Prostate gland (tissue), 2 donors: ENCODE measurements around the gene SPINK5. TPM values are rescaled to one million over a fixed set of nuclear protein-coding genes. Genes with fewer than 3 reads are reported as not detected.
"Not testable (repeated sequence)": the region's sequence is repeated elsewhere in the genome, so short reads cannot be mapped to it uniquely, and the experiment has no call there.

Experiments used
- DNase-seq: peaks from one replicate; pipeline ENCODE4 v3.0.0-alpha.2; 2019; ENCODE audit warnings: low spot score
- H3K27ac ChIP-seq, 2 donors: fragments of 200-600 bp; sonication (generic); 2 replicates each; pipeline ENCODE4 v1.5.1; 2017 to 2019
- H3K27me3 ChIP-seq: fragments of 200-600 bp; sonication (generic); replicated peaks from 2 replicates; pipeline ENCODE4 v1.5.1; 2019; ENCODE audit not compliant: insufficient read depth
- H3K36me3 ChIP-seq, 2 donors: fragments of 200-600 bp; sonication (generic); 1 replicate in 1 of 2; 2 replicates in 1 of 2; pipeline versions ENCODE4 v1.5.1 to v1.8.1; 2017 to 2019
- H3K4me1 ChIP-seq: fragments of 200-600 bp; sonication (generic); replicated peaks from 2 replicates; pipeline ENCODE4 v1.5.1; 2019
- H3K4me3 ChIP-seq, 2 donors: fragments of 200-600 bp; sonication (generic); 2 replicates each; pipeline ENCODE4 v1.5.1; 2017 to 2019
- H3K9me3 ChIP-seq: fragments of 200-600 bp; sonication (generic); 2 replicates; pipeline ENCODE4 v1.5.1; 2017
- POLR2A ChIP-seq: fragments of 450-650 bp; IDR thresholded peaks from one replicate; pipeline ENCODE4 v1.6.1; 2016; ENCODE audit warnings: antibody characterized with exemption, mild to moderate bottlenecking
- POLR2AphosphoS5 ChIP-seq: sonication (generic); formaldehyde crosslinking; IDR thresholded peaks from one replicate; pipeline ENCODE4 v1.6.1; 2017; ENCODE audit warnings: antibody characterized with exemption
- WGBS: methylation state at CpG from one replicate; pipeline ENCODE4 v1.1.5; 2018; 5-methylcytosine and 5-hydroxymethylcytosine counted together
- intact Hi-C: fragments of 100-400 bp; cut with DNase I; formaldehyde crosslinking; loops from one replicate; pipeline ENCODE4 v1.14.2; 2022
- total RNA-seq, 2 donors: library from RNA; depleted of rRNA; stranded (reverse); fragments of >200 nt; gene quantifications; one replicate each; pipeline ENCODE4 v1.1.0, GENCODE V29; 2016
- TF ChIP-seq, protein P1 (sequence below), 4 experiments: fragments of 200-600 bp in 2 of 4; fragments of 450-650 bp in 2 of 4; sonication (generic) in 2 of 4; IDR thresholded peaks; 1 replicate in 3 of 4; 2 replicates in 1 of 4; pipeline ENCODE4 v1.5.1; 2016 to 2019; ENCODE audit warnings: antibody characterized with exemption in 4 of 4, mild to moderate bottlenecking in 2 of 4, moderate library complexity in 2 of 4

The SPINK5 gene
- total RNA-seq, 2 donors from 2014 or later: 2.6 to 3.7 TPM

DNA sequence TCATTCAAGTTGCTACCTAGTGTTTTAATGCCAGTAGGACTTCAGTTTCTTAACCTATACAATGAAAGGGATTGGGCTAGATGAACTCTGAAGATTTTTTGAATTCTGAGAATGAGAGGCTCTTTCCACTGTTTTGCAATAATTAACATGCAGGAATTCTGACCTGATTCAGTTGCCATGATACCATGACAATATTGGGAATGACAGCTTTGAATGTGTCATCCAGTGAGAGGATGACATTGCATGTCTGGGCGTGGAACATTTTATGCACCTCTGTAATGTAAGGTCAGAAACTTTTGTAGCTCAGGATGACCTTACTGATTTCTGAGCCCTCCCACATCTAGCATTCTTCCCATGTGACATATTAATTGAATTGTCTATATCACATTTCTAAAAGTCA, 30.6 kb upstream of the SPINK5 start:
- no peaks in the 10 kb centered on the region for H3K4me1 ChIP-seq
- H3K27ac ChIP-seq: no peak overlapping the region
- TF ChIP-seq, protein P1, sequence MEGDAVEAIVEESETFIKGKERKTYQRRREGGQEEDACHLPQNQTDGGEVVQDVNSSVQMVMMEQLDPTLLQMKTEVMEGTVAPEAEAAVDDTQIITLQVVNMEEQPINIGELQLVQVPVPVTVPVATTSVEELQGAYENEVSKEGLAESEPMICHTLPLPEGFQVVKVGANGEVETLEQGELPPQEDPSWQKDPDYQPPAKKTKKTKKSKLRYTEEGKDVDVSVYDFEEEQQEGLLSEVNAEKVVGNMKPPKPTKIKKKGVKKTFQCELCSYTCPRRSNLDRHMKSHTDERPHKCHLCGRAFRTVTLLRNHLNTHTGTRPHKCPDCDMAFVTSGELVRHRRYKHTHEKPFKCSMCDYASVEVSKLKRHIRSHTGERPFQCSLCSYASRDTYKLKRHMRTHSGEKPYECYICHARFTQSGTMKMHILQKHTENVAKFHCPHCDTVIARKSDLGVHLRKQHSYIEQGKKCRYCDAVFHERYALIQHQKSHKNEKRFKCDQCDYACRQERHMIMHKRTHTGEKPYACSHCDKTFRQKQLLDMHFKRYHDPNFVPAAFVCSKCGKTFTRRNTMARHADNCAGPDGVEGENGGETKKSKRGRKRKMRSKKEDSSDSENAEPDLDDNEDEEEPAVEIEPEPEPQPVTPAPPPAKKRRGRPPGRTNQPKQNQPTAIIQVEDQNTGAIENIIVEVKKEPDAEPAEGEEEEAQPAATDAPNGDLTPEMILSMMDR (IDR thresholded peaks at IDR 0.05): no peak
- TF ChIP-seq POLR2A: no peak
- no peak overlapping the region for H3K4me3 ChIP-seq
- 85% methylated on average over 1 of the region's 1 CpG for WGBS
- H3K27me3 ChIP-seq: no peaks in the 10 kb centered on the region
- no peaks in the 10 kb centered on the region for H3K9me3 ChIP-seq
- no peaks in the 10 kb centered on the region for H3K36me3 ChIP-seq
- no peak for DNase-seq
- intact Hi-C loops: no loop called here

DNA sequence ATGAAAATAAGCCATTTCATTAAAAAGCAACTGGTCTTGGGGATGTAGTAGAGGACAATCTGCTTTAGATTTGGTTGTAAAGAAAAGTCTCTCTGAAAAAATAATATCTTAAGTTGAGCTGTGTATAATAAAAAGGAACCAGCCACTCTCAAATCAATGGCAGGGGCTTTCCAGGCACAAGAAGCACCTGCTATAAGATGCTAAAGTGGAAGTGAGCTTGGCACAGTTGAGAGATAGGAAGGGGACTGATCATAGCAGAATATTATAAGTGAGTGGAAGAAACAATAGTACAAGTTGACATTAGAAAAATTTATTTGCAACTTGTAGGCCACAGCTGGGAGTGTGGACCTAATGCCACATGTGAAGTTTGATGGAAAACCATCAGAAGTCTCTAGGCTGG, 28.1 kb upstream of the SPINK5 start:
- no peak for DNase-seq
- no peak overlapping the region for H3K27ac ChIP-seq
- no peaks in the 10 kb centered on the region for H3K36me3 ChIP-seq
- TF ChIP-seq POLR2AphosphoS5: no peak
- TF ChIP-seq, protein P1 (IDR thresholded peaks at IDR 0.05): no peak
- no peak for TF ChIP-seq POLR2A
- no peak overlapping the region for H3K4me3 ChIP-seq
- no peaks in the 10 kb centered on the region for H3K4me1 ChIP-seq
- H3K27me3 ChIP-seq: no peaks in the 10 kb centered on the region
- intact Hi-C loops: no loop called here
- no peaks in the 10 kb centered on the region for H3K9me3 ChIP-seq

DNA sequence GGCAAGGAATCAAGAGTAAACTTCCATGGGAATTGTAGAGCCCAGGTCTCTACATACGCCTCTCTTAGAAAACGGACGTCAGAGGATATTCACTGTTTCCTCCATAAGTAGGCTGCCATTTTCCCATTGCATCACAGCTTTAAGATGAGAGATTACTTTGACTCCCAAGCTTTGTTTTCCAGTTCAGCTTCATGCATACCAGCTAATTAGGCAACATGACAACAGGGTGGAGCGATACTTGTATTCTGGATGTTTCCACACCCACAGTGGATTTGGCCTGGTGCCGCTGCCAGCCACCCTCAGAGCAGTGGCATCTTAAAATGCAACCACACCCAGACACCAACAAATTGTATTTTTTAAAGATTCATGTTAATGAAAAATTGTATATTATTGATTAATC, 20.9 kb upstream of the SPINK5 start:
- no peaks in the 10 kb centered on the region for H3K27me3 ChIP-seq
- intact Hi-C loops: no loop called here
- no peaks in the 10 kb centered on the region for H3K9me3 ChIP-seq
- H3K36me3 ChIP-seq: no peaks in the 10 kb centered on the region
- H3K4me3 ChIP-seq: no peak overlapping the region
- WGBS: 91% methylated on average over 5 of the region's 5 CpGs
- no peak overlapping the region for H3K27ac ChIP-seq
- H3K4me1 ChIP-seq: no peaks in the 10 kb centered on the region
- TF ChIP-seq, protein P1 (IDR thresholded peaks at IDR 0.05): no peak
- TF ChIP-seq POLR2A: no peak
- no peak for TF ChIP-seq POLR2AphosphoS5
- no peak for DNase-seq

DNA sequence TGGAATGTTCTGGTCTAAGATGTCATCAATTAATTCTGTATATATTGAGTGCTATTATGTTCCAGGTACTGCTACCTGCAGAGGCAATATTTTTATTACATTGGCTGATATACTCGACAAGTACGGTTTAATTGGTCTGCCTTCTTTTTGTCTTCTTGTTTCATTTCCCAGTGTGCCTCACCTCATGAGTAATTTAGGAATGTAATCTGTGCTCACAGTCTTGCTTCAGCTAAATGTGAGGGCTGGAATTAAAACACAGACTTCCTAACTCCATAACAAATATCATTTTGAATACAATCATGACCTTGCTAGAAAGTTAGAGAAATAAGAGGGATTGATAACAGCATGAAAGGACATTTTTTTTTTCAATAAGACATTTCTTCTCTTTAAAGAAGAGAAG, 20.1 kb upstream of the SPINK5 start:
- no peak for TF ChIP-seq POLR2A
- no peaks in the 10 kb centered on the region for H3K36me3 ChIP-seq
- no peak overlapping the region for H3K27ac ChIP-seq
- WGBS: 59% methylated on average over 2 of the region's 2 CpGs
- H3K4me3 ChIP-seq: no peak overlapping the region
- H3K27me3 ChIP-seq: no peaks in the 10 kb centered on the region
- intact Hi-C loops: no loop called here
- no peak for DNase-seq
- no peaks in the 10 kb centered on the region for H3K9me3 ChIP-seq
- H3K4me1 ChIP-seq: no peaks in the 10 kb centered on the region

DNA sequence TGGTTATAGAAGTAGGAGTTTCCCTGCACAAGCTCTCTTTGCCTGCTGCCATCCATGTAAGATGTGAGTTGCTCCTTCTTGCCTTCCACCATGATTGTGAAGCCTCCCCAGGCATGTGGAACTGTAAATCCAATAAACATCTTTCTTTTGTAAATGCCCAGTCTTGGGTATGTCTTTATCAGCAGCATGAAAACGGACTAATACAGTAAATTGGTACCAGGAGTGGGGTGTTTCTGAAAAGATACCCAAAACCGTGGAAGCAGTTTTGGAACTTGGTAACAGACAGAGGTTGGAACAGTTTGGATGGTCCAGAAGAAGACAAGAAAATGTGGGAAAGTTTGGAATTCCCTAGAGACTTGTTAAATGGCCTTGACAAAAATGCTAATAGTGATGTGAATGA, 8.6 kb upstream of the SPINK5 start:
- H3K27me3 ChIP-seq, DNase-seq, intact Hi-C loops, H3K9me3 ChIP-seq, H3K36me3 ChIP-seq, H3K4me3 ChIP-seq, H3K4me1 ChIP-seq, H3K27ac ChIP-seq: not testable (repeated sequence)
- WGBS: 75% methylated on average over 2 of the region's 2 CpGs

DNA sequence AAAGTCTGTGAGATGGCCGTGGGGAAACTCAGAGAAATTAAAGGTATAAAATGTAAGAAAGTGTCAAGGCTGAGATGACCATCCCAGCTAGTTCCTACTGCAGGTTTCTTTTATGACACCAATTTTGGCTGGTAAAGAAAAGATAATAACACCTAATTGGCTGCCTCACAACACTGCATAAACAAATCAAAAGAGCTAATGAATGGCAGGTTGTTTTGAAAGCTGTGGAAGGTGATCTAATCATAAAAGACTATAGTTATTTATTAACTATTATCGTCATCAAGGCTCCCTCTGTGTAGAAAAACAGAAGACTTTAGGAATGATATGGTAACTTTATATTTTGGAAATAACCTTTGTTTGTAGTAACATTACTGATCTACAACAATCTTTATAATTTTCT, 3.5 kb upstream of the SPINK5 start:
- intact Hi-C loops: no loop called here
- no peak for TF ChIP-seq POLR2AphosphoS5
- no peak for TF ChIP-seq POLR2A
- TF ChIP-seq, protein P1 (IDR thresholded peaks at IDR 0.05): no peak
- H3K27me3 ChIP-seq: no peaks in the 10 kb centered on the region
- WGBS: 26% methylated on average over 2 of the region's 2 CpGs
- no peaks in the 10 kb centered on the region for H3K4me1 ChIP-seq
- H3K4me3 ChIP-seq: no peak overlapping the region
- H3K36me3 ChIP-seq: no peaks in the 10 kb centered on the region
- no peak overlapping the region for H3K27ac ChIP-seq
- H3K9me3 ChIP-seq: no peaks in the 10 kb centered on the region
- no peak for DNase-seq
